Endothelial cell of umbilical vein (primary cell): Measurements from ENCODE around the gene ZNF438.
"Not testable (repeated sequence)": the region's sequence is repeated elsewhere in the genome, so short reads cannot be mapped to it uniquely, and the experiment has no call there.

Source experiments
- CTCF ChIP-seq, 2 donors: IDR thresholded peaks; 1 replicate in 1 of 2; 2 replicates in 1 of 2; pipeline ENCODE4 v1.5.1; 2011; ENCODE audit warnings: low read length in 2 of 2, mild to moderate bottlenecking in 2 of 2, moderate library complexity in 2 of 2, control low read depth in 1 of 2, inconsistent platforms in 1 of 2, low read depth in 1 of 2; ENCODE audit not compliant: insufficient read depth in 1 of 2; ENCODE audit errors: extremely low read depth in 1 of 2
- EZH2 ChIP-seq: IDR thresholded peaks from 2 replicates; pipeline ENCODE4 v1.6.1; 2012; ENCODE audit warnings: borderline replicate concordance, low read depth, mild to moderate bottlenecking, moderate library complexity, low read length, inconsistent platforms; ENCODE audit not compliant: severe bottlenecking
- FOS ChIP-seq: IDR thresholded peaks from 2 replicates; pipeline ENCODE4 v1.6.1; 2011; ENCODE audit warnings: mild to moderate bottlenecking, low read length, moderate library complexity, borderline replicate concordance; ENCODE audit not compliant: insufficient read depth
- GATA2 ChIP-seq: IDR thresholded peaks from 2 replicates; pipeline ENCODE4 v1.7.0; 2011; ENCODE audit warnings: low read depth, mild to moderate bottlenecking, moderate library complexity, mixed read lengths, low read length; ENCODE audit not compliant: insufficient read length, insufficient read depth
- JUN ChIP-seq: IDR thresholded peaks from 2 replicates; pipeline ENCODE4 v1.6.1; 2011; ENCODE audit warnings: borderline replicate concordance, low read depth; ENCODE audit not compliant: insufficient read length, insufficient read depth
- MAX ChIP-seq: IDR thresholded peaks from 2 replicates; pipeline ENCODE4 v1.6.1; 2011; ENCODE audit not compliant: insufficient read depth, insufficient read length
- MYC ChIP-seq: IDR thresholded peaks from one replicate; pipeline ENCODE4 v1.6.1; 2011; ENCODE audit warnings: mild to moderate bottlenecking, low read depth, low read length
- POLR2A ChIP-seq: IDR thresholded peaks from 2 replicates; pipeline ENCODE4 v1.6.1; 2012; ENCODE audit warnings: low read depth, mild to moderate bottlenecking, control low read depth, low read length
- POLR2AphosphoS5 ChIP-seq: IDR thresholded peaks from 2 replicates; pipeline ENCODE4 v1.6.1; 2012; ENCODE audit warnings: low read depth, mild to moderate bottlenecking, control low read depth, low read length, moderate library complexity; ENCODE audit not compliant: insufficient read depth

GRCh38 chr10:30949218-30949617, 82.4 kb downstream of the ZNF438 start:
- TF ChIP-seq CTCF (IDR thresholded peaks at IDR 0.05; ENCODE audit: extremely low read depth in 1 of 2, insufficient read depth in 1 of 2, low read depth in 1 of 2, low read length in 2 of 2); EZH2; POLR2AphosphoS5; JUN; POLR2A; FOS; MYC; GATA2; MAX: not testable (repeated sequence)
